Endothelial cell of umbilical vein (primary cell): ENCODE results near the gene CUL9. TPM values are rescaled to one million over a fixed set of nuclear protein-coding genes. Genes with fewer than 3 reads are reported as not detected.

Experiments
- BruUV-seq: library from RNA; stranded (reverse); fragments of 400-500 nt; replicated peaks from 2 replicates; lab custom pipeline; 2021; lab: Mats Ljungman, UMichigan
- CTCF ChIA-PET: fragments of 300-600, 350-600 bp; sonication (Branson Sonifier 250); formaldehyde crosslinking; loops from one replicate; lab custom pipeline; 2021; ENCODE audit warnings: antibody characterized with exemption, inconsistent platforms; lab: Charles Lee
- POLR2A ChIA-PET: fragments of 300-600, 350-600 bp; sonication (Branson Sonifier 250); formaldehyde crosslinking; loops from one replicate; lab custom pipeline; 2021; ENCODE audit warnings: antibody characterized with exemption, inconsistent platforms; lab: Charles Lee
- DNase-seq: peaks from one replicate; pipeline ENCODE4 v3.0.0-alpha.2; 2011; ENCODE audit warnings: low read depth, low spot score
- FAIRE-seq: peaks from 2 replicates; lab custom pipeline; 2011; peaks lifted over from hg19 to GRCh38; lab: Jason Lieb, UNC
- H2AFZ ChIP-seq: 2 replicates; pipeline ENCODE4 v1.6.0; 2012; ENCODE audit warnings: low read depth, low read length, control low read depth, inconsistent platforms
- H3K27ac ChIP-seq: 2 replicates; pipeline ENCODE4 v1.5.1; 2011; ENCODE audit warnings: low read depth, mild to moderate bottlenecking, control low read depth, low read length, moderate library complexity; ENCODE audit not compliant: insufficient read depth
- H3K27me3 ChIP-seq, 2 experiments: 2 replicates each; pipeline versions ENCODE4 v1.6.0 to v1.6.1; 2011; ENCODE audit warnings: low read length in 2 of 2, mixed read lengths in 1 of 2; ENCODE audit not compliant: control insufficient read depth in 2 of 2, insufficient read depth in 2 of 2
- H3K36me3 ChIP-seq, 2 experiments: 2 replicates in 1 of 2; 3 replicates in 1 of 2; pipeline ENCODE4 v1.5.1; 2011; ENCODE audit warnings: low read length in 2 of 2, mild to moderate bottlenecking in 1 of 2, moderate library complexity in 1 of 2; ENCODE audit not compliant: control insufficient read depth in 2 of 2, insufficient read depth in 2 of 2; ENCODE audit errors: extremely low read depth in 1 of 2
- H3K4me1 ChIP-seq: 3 replicates; pipeline ENCODE4 v1.5.1; 2011; ENCODE audit warnings: mild to moderate bottlenecking, low read length; ENCODE audit not compliant: control insufficient read depth, insufficient read depth; ENCODE audit errors: extremely low read depth
- H3K4me2 ChIP-seq: 2 replicates; pipeline ENCODE4 v1.6.1; 2011; ENCODE audit warnings: low read length, control low read depth, mixed read lengths; ENCODE audit not compliant: insufficient read depth
- H3K4me3 ChIP-seq, 3 experiments: fragments of 200-600 bp in 1 of 3; sonication (generic), shearing (Covaris generic) in 1 of 3; replicated peaks in 1 of 3; 2 replicates each; pipeline ENCODE4 v1.5.1; 2011 to 2016; ENCODE audit warnings: control low read depth in 3 of 3, low read length in 3 of 3, mild to moderate bottlenecking in 2 of 3, inconsistent platforms in 1 of 3, low read depth in 1 of 3, moderate library complexity in 1 of 3; ENCODE audit not compliant: insufficient read depth in 1 of 3
- H3K79me2 ChIP-seq: 2 replicates; pipeline ENCODE4 v1.6.0; 2012; ENCODE audit warnings: low read length, inconsistent platforms; ENCODE audit not compliant: control insufficient read depth, insufficient read depth
- H3K9ac ChIP-seq: replicated peaks from 2 replicates; pipeline ENCODE3; 2011; ENCODE audit warnings: low read length, control low read depth; ENCODE audit not compliant: insufficient read depth; ENCODE audit errors: extremely low read depth
- H3K9me1 ChIP-seq: replicated peaks from 3 replicates; pipeline ENCODE4 v1.6.0; 2011; ENCODE audit warnings: mild to moderate bottlenecking, low read length; ENCODE audit not compliant: control insufficient read depth, insufficient read depth; ENCODE audit errors: extremely low read depth
- H3K9me3 ChIP-seq: replicated peaks from 2 replicates; pipeline ENCODE4 v1.5.1; 2012; ENCODE audit warnings: low read length, inconsistent platforms; ENCODE audit not compliant: control insufficient read depth, insufficient read depth
- H4K20me1 ChIP-seq: replicated peaks from 2 replicates; pipeline ENCODE3; 2011; ENCODE audit warnings: mild to moderate bottlenecking, low read length; ENCODE audit not compliant: control insufficient read depth, insufficient read depth; ENCODE audit errors: extremely low read depth
- EZH2 ChIP-seq: IDR thresholded peaks from 2 replicates; pipeline ENCODE4 v1.6.1; 2012; ENCODE audit warnings: borderline replicate concordance, low read depth, mild to moderate bottlenecking, moderate library complexity, low read length, inconsistent platforms; ENCODE audit not compliant: severe bottlenecking
- FOS ChIP-seq: IDR thresholded peaks from 2 replicates; pipeline ENCODE4 v1.6.1; 2011; ENCODE audit warnings: mild to moderate bottlenecking, low read length, moderate library complexity, borderline replicate concordance; ENCODE audit not compliant: insufficient read depth
- GATA2 ChIP-seq: IDR thresholded peaks from 2 replicates; pipeline ENCODE4 v1.7.0; 2011; ENCODE audit warnings: low read depth, mild to moderate bottlenecking, moderate library complexity, mixed read lengths, low read length; ENCODE audit not compliant: insufficient read length, insufficient read depth
- JUN ChIP-seq: IDR thresholded peaks from 2 replicates; pipeline ENCODE4 v1.6.1; 2011; ENCODE audit warnings: borderline replicate concordance, low read depth; ENCODE audit not compliant: insufficient read length, insufficient read depth
- MYC ChIP-seq: IDR thresholded peaks from one replicate; pipeline ENCODE4 v1.6.1; 2011; ENCODE audit warnings: mild to moderate bottlenecking, low read depth, low read length
- POLR2A ChIP-seq: IDR thresholded peaks from 2 replicates; pipeline ENCODE4 v1.6.1; 2012; ENCODE audit warnings: low read depth, mild to moderate bottlenecking, control low read depth, low read length
- POLR2AphosphoS5 ChIP-seq: IDR thresholded peaks from 2 replicates; pipeline ENCODE4 v1.6.1; 2012; ENCODE audit warnings: low read depth, mild to moderate bottlenecking, control low read depth, low read length, moderate library complexity; ENCODE audit not compliant: insufficient read depth
- dilution Hi-C: fragments of 300-500 bp; cut with MboI; formaldehyde crosslinking; loops from one replicate; pipeline ENCODE4 v1.15.0; 2019; ENCODE audit warnings: low sequenced_read_pairs; ENCODE audit not compliant: extremely low pct_ligation_motif_present
- intact Hi-C: fragments of 100-400 bp; cut with micrococcal nuclease; formaldehyde crosslinking; loops from one replicate; pipeline ENCODE4 v1.10.0; 2022
- polyA plus RNA-seq, 4 experiments: library from polyadenylated mRNA; depleted of rRNA in 3 of 4; stranded (reverse) in 3 of 4; unstranded in 1 of 4; fragments of >200 nt; gene quantifications; 2 replicates each; pipeline versions ENCODE4 v1.2.1 to v1.2.3, GENCODE V29; 2011 to 2012; ENCODE audit warnings: missing spikeins in 1 of 4
- total RNA-seq: library from RNA; stranded (reverse); gene quantifications from 2 replicates; pipeline ENCODE4 v1.2.3, GENCODE V29; 2021
- TF ChIP-seq, protein P1 (sequence below): IDR thresholded peaks from 2 replicates; pipeline ENCODE4 v1.6.1; 2011; ENCODE audit not compliant: insufficient read depth, insufficient read length
- TF ChIP-seq, protein P2 (sequence below), 2 donors: IDR thresholded peaks; 1 replicate in 1 of 2; 2 replicates in 1 of 2; pipeline ENCODE4 v1.5.1; 2011; ENCODE audit warnings: low read length in 2 of 2, mild to moderate bottlenecking in 2 of 2, moderate library complexity in 2 of 2, control low read depth in 1 of 2, inconsistent platforms in 1 of 2, low read depth in 1 of 2; ENCODE audit not compliant: insufficient read depth in 1 of 2; ENCODE audit errors: extremely low read depth in 1 of 2

The CUL9 gene
- total and polyA plus RNA-seq, 2 donors (not counting 3 experiments of a cell fraction or from before 2014, with no cell fraction given): 38.7 to 46.0 TPM

DNA sequence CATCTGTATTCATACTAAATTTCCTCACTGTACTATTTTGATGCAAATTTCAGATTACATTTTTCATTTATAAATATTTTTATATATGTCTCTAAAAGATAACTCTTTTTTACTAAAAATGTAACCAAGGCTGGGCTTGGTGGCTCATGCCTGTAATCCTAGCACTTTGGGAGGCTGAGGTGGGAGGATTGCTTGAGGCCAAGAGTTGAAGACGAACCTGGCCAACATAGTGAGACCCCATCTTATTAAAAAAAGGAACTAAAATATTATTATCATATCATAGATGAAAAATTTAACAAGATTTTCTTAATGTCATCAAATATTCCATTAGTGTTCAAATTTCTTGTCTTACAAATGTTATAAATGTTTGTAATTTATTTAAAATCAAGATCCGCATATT lies 53.8 kb downstream of the CUL9 start:
- Histone ChIP-seq H3K4me1 (no peaks in the 10 kb centered on the region), H2AFZ (no peak overlapping the region), H3K4me3 (no peak overlapping the region), H3K79me2 (no peaks in the 10 kb centered on the region), H3K27me3 (peaks cover 18 to 25% of the 10 kb centered on the region in 2 experiments), H3K9me1 (no peaks in the 10 kb centered on the region), H3K4me2 (no peak overlapping the region), H3K9ac (no peak overlapping the region), H3K36me3 (no peaks in the 10 kb centered on the region), H3K9me3 (no peaks in the 10 kb centered on the region), H3K27ac (no peak overlapping the region), H4K20me1 (no peaks in the 10 kb centered on the region)
- ChIA-PET POLR2A (no interaction called here), CTCF (no interaction called here)
- FAIRE-seq (no peak), DNase-seq (no peak)
- dilution Hi-C loops: no loop called here
- BruUV-seq: no TSS peak
- no peak for TF ChIP-seq POLR2A
- TF ChIP-seq, protein P1, sequence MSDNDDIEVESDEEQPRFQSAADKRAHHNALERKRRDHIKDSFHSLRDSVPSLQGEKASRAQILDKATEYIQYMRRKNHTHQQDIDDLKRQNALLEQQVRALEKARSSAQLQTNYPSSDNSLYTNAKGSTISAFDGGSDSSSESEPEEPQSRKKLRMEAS: no peak
- TF ChIP-seq, protein P2, sequence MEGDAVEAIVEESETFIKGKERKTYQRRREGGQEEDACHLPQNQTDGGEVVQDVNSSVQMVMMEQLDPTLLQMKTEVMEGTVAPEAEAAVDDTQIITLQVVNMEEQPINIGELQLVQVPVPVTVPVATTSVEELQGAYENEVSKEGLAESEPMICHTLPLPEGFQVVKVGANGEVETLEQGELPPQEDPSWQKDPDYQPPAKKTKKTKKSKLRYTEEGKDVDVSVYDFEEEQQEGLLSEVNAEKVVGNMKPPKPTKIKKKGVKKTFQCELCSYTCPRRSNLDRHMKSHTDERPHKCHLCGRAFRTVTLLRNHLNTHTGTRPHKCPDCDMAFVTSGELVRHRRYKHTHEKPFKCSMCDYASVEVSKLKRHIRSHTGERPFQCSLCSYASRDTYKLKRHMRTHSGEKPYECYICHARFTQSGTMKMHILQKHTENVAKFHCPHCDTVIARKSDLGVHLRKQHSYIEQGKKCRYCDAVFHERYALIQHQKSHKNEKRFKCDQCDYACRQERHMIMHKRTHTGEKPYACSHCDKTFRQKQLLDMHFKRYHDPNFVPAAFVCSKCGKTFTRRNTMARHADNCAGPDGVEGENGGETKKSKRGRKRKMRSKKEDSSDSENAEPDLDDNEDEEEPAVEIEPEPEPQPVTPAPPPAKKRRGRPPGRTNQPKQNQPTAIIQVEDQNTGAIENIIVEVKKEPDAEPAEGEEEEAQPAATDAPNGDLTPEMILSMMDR (IDR thresholded peaks at IDR 0.05; ENCODE audit: extremely low read depth in 1 of 2, insufficient read depth in 1 of 2, low read depth in 1 of 2, low read length in 2 of 2): no peak
- TF ChIP-seq POLR2AphosphoS5: no peak
- TF ChIP-seq GATA2: no peak
- TF ChIP-seq JUN: no peak
- TF ChIP-seq FOS: no peak
- no peak for TF ChIP-seq MYC
- no peak for TF ChIP-seq EZH2
- intact Hi-C loops: no loop called here
